HCT116 (cell line): ENCODE measurements around the gene GLI3. TPM values are rescaled to one million over a fixed set of nuclear protein-coding genes. Genes with fewer than 3 reads are reported as not detected.

Source experiments
- ATAC-seq: fragments of 200-7000 bp; cut with Tn5 transposase; 2 replicates; pipeline ENCODE4 v1.9.1; 2020; ENCODE audit warnings: mild to moderate bottlenecking, moderate library complexity
- BruUV-seq: library from RNA; stranded (reverse); fragments of 400-500 nt; replicated peaks from 2 replicates; lab custom pipeline; 2021; lab: Mats Ljungman, UMichigan
- CTCF ChIA-PET: fragments of 300-600 bp; sonication (Branson Sonifier 250); formaldehyde crosslinking; loops from one replicate; lab custom pipeline; 2021; ENCODE audit warnings: antibody characterized with exemption; lab: Charles Lee
- POLR2A ChIA-PET: fragments of 300-600, 350-600 bp; sonication (Branson Sonifier 250); formaldehyde crosslinking; loops from one replicate; lab custom pipeline; 2021; ENCODE audit warnings: antibody characterized with exemption; lab: Charles Lee
- RAD21 ChIA-PET, 2 experiments: fragments of 300-600 bp; sonication (Branson Sonifier 250); formaldehyde crosslinking; loops; one replicate each; lab custom pipeline; 2023; ENCODE audit warnings: low total read pairs in 2 of 2; ENCODE audit not compliant: uncharacterized antibody in 2 of 2, unreplicated experiment in 2 of 2, low non-redundant PET in 1 of 2; lab: Charles Lee
- DNase-seq: peaks from one replicate; pipeline ENCODE4 v3.0.0-alpha.2; 2010; ENCODE audit warnings: low read depth, low spot score
- H2AFZ ChIP-seq: fragments of 200-600 bp; shearing (Covaris generic), sonication (generic); 2 replicates; pipeline ENCODE4 v1.6.1; 2017; ENCODE audit warnings: low read depth, mixed run types, mixed read lengths, antibody characterized with exemption, low read length; ENCODE audit not compliant: poor library complexity, severe bottlenecking
- H3K27ac ChIP-seq: 2 replicates; pipeline ENCODE4 v1.5.1; 2012; ENCODE audit warnings: low read depth, low read length
- H3K27me3 ChIP-seq: fragments of 200-600 bp; sonication (generic); 2 replicates; pipeline ENCODE4 v1.6.1; 2016; ENCODE audit warnings: mixed run types, low read length, mixed read lengths; ENCODE audit not compliant: insufficient read depth
- H3K36me3 ChIP-seq, 2 experiments: fragments of 200-500 bp in 1 of 2; fragments of 200-600 bp in 1 of 2; sonication (Bioruptor generic) in 1 of 2; sonication (generic) in 1 of 2; 2 replicates each; pipeline versions ENCODE4 v1.5.1 to v1.6.1; 2014 to 2016; ENCODE audit warnings: low read length in 2 of 2, inconsistent platforms in 1 of 2, mixed read lengths in 1 of 2, mixed run types in 1 of 2; ENCODE audit not compliant: insufficient read depth in 2 of 2, control insufficient read depth in 1 of 2
- H3K4me1 ChIP-seq, 2 experiments: fragments of 200-600 bp in 1 of 2; sonication (generic) in 1 of 2; 2 replicates each; pipeline versions ENCODE4 v1.5.1 to v1.6.1; 2012 to 2017; ENCODE audit warnings: low read length in 2 of 2, inconsistent platforms in 1 of 2, mild to moderate bottlenecking in 1 of 2, mixed read lengths in 1 of 2, mixed run types in 1 of 2, moderate library complexity in 1 of 2; ENCODE audit not compliant: insufficient read depth in 2 of 2, control insufficient read depth in 1 of 2
- H3K4me2 ChIP-seq: fragments of 200-600 bp; sonication (generic); 2 replicates; pipeline ENCODE4 v1.6.1; 2017; ENCODE audit warnings: mixed run types, low read length, mixed read lengths
- H3K4me3 ChIP-seq, 2 experiments: fragments of 200-600 bp in 1 of 2; sonication (generic) in 1 of 2; replicated peaks in 1 of 2; 2 replicates each; pipeline ENCODE4 v1.5.1; 2011 to 2016; ENCODE audit warnings: low read length in 2 of 2, control low read depth in 1 of 2, low read depth in 1 of 2, mild to moderate bottlenecking in 1 of 2, mixed read lengths in 1 of 2, mixed run types in 1 of 2
- H3K79me2 ChIP-seq: fragments of 200-600 bp; sonication (generic); 2 replicates; pipeline ENCODE4 v1.6.1; 2017; ENCODE audit warnings: mild to moderate bottlenecking, mixed run types, low read length, moderate library complexity, mixed read lengths; ENCODE audit not compliant: insufficient read depth
- H3K9ac ChIP-seq: fragments of 200-600 bp; sonication (generic); 2 replicates; pipeline ENCODE4 v1.6.1; 2016; ENCODE audit warnings: low read length, mixed read lengths
- H3K9me2 ChIP-seq: fragments of 200-600 bp; sonication (generic), shearing (Covaris generic); 2 replicates; pipeline ENCODE4 v1.6.1; 2017; ENCODE audit warnings: mixed run types, mild to moderate bottlenecking, moderate library complexity; ENCODE audit not compliant: insufficient read depth
- H3K9me3 ChIP-seq, 2 experiments: fragments of 200-500 bp in 1 of 2; fragments of 200-600 bp in 1 of 2; sonication (Bioruptor generic) in 1 of 2; sonication (generic) in 1 of 2; 2 replicates each; pipeline ENCODE4 v1.6.1; 2014 to 2017; ENCODE audit warnings: low read length in 2 of 2, mixed read lengths in 2 of 2, inconsistent platforms in 1 of 2, low read depth in 1 of 2, mild to moderate bottlenecking in 1 of 2, mixed run types in 1 of 2, moderate library complexity in 1 of 2; ENCODE audit not compliant: control insufficient read depth in 1 of 2, insufficient read depth in 1 of 2
- H4K20me1 ChIP-seq: fragments of 200-600 bp; sonication (generic), shearing (Covaris generic); 2 replicates; pipeline ENCODE4 v1.6.1; 2017; ENCODE audit warnings: mixed run types, mild to moderate bottlenecking, moderate library complexity; ENCODE audit not compliant: insufficient read depth
- CBX3 ChIP-seq: IDR thresholded peaks from 2 replicates; pipeline ENCODE4 v1.6.1; 2012; ENCODE audit warnings: low read depth
- EGR1 ChIP-seq: IDR thresholded peaks from 2 replicates; pipeline ENCODE4 v1.6.1; 2012; ENCODE audit warnings: low read depth
- EZH2phosphoT487 ChIP-seq: fragments of 200-600 bp; IDR thresholded peaks from 2 replicates; pipeline ENCODE4 v1.6.1; 2018; ENCODE audit warnings: antibody characterized with exemption, borderline replicate concordance
- POLR2AphosphoS5 ChIP-seq: IDR thresholded peaks from 2 replicates; pipeline ENCODE4 v1.6.1; 2011; ENCODE audit warnings: mild to moderate bottlenecking, low read depth, low read length, moderate library complexity
- TCF7L2 ChIP-seq: IDR thresholded peaks from 2 replicates; pipeline ENCODE4 v1.7.0; 2011; ENCODE audit warnings: borderline replicate concordance, inconsistent platforms; ENCODE audit not compliant: insufficient read depth, insufficient read length; ENCODE audit errors: extremely low read depth
- ZFX ChIP-seq: fragments of 450-650 bp; IDR thresholded peaks from 2 replicates; pipeline ENCODE4 v1.6.1; 2017
- intact Hi-C: fragments of 100-400 bp; cut with micrococcal nuclease; formaldehyde crosslinking; loops from 2 replicates; pipeline ENCODE4 v1.10.0; 2022
- total RNA-seq: library from RNA; stranded (reverse); gene quantifications from one replicate; pipeline ENCODE4 v1.2.1, GENCODE V29; 2021; ENCODE audit not compliant: unreplicated experiment
- TF ChIP-seq, protein P1 (sequence below), 3 experiments: fragments of 200-600 bp in 1 of 3; sonication (generic) in 1 of 3; IDR thresholded peaks in 2 of 3; conservative IDR thresholded peaks in 1 of 3; 2 replicates each; pipeline ENCODE4 v1.5.1; 2012 to 2017; ENCODE audit warnings: low read depth in 2 of 3, low read length in 2 of 3, antibody characterized with exemption in 1 of 3, borderline replicate concordance in 1 of 3, control low read depth in 1 of 3, mild to moderate bottlenecking in 1 of 3, mixed read lengths in 1 of 3, mixed run types in 1 of 3, moderate library complexity in 1 of 3; ENCODE audit not compliant: insufficient read depth in 1 of 3

The GLI3 gene
- total RNA-seq, 1 experiment from 2014 or later, result 0.07 TPM

DNA sequence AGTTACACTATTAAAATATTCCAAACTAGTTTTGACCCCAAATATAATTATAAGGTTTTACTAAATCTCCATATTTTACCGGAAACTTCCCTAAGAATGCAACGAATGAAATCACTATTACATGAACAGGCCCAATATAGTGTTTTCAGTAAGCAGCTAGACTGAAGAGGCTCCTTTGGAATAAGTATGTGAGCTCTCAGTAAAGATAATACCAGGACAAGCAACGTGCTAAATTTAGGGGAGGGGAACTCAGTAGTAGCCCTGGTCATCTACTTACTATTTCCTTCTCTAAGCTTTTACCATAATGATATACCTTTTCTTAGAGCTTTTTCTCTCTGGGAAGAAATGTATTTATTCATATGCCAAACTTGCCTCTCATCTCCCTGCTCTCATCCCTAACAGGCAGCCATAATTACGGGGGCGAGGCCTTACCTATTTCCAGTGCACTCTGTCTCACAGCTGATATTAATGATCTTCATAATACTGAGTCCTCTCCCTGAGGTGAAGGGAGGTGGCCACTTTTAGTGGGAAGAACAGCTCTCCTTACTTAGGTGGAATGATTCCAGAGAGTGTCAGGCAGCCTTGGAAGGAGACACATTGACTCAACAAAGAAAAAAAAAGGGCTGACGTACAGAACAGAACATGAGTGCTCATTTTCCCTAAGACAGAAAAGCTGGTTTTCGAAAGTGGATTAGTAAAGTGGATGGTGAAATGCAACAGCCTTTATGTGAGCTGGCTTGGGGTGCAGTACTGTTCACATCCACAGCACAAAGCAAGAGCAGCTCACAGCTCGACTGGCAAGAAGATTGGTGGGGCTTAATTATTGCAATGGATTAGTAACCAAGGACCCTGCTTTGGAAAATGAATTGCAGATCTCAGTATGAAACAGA is 165.4 kb downstream of the GLI3 start:
- intact Hi-C loops, result no loop called here
- no peak overlapping the region for H3K4me3 ChIP-seq
- DNase-seq, result no peak
- H3K36me3 ChIP-seq, result no peaks in the 10 kb centered on the region
- TF ChIP-seq TCF7L2, result no peak
- TF ChIP-seq ZFX, result no peak
- TF ChIP-seq EZH2phosphoT487, result no peak
- TF ChIP-seq POLR2AphosphoS5, result no peak
- no peak for TF ChIP-seq EGR1
- no peak for TF ChIP-seq CBX3
- TF ChIP-seq, protein P1, sequence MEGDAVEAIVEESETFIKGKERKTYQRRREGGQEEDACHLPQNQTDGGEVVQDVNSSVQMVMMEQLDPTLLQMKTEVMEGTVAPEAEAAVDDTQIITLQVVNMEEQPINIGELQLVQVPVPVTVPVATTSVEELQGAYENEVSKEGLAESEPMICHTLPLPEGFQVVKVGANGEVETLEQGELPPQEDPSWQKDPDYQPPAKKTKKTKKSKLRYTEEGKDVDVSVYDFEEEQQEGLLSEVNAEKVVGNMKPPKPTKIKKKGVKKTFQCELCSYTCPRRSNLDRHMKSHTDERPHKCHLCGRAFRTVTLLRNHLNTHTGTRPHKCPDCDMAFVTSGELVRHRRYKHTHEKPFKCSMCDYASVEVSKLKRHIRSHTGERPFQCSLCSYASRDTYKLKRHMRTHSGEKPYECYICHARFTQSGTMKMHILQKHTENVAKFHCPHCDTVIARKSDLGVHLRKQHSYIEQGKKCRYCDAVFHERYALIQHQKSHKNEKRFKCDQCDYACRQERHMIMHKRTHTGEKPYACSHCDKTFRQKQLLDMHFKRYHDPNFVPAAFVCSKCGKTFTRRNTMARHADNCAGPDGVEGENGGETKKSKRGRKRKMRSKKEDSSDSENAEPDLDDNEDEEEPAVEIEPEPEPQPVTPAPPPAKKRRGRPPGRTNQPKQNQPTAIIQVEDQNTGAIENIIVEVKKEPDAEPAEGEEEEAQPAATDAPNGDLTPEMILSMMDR (IDR thresholded peaks at IDR 0.05 in 2 of 3, conservative IDR thresholded peaks at IDR 0.05 in 1 of 3; ENCODE audit: borderline replicate concordance in 1 of 3, insufficient read depth in 1 of 3, low read depth in 2 of 3, low read length in 2 of 3), result no peak
- ChIA-PET CTCF (interaction anchor here (0.6 kb wide), 1 partner anchor 786 kb away, joined by 3 read pairs; no protein-coding TSS in a partner anchor), POLR2A (no interaction called here), RAD21 (no interaction called here)
- no peaks in the 10 kb centered on the region; the same call in 1 of the 2 replicates for H3K27me3 ChIP-seq
- H3K4me1 ChIP-seq, result no peaks in the 10 kb centered on the region
- no peak overlapping the region for H2AFZ ChIP-seq
- H3K9me3 ChIP-seq, result no peaks in the 10 kb centered on the region
- no peaks in the 10 kb centered on the region for H3K9me2 ChIP-seq
- BruUV-seq, result no TSS peak
- no peak overlapping the region for H3K4me2 ChIP-seq
- no peaks in the 10 kb centered on the region for H3K79me2 ChIP-seq
- H4K20me1 ChIP-seq, result no peaks in the 10 kb centered on the region
- H3K9ac ChIP-seq, result no peak overlapping the region
- no peak overlapping the region for H3K27ac ChIP-seq
- ATAC-seq, result no peak
